Measurements from ENCODE around the gene SNX27.

SNX27 gene

GRCh38 chr1:151706464-151707415, 94.9 kb downstream of the SNX27 start:
- DNase-seq = no peak

DNA sequence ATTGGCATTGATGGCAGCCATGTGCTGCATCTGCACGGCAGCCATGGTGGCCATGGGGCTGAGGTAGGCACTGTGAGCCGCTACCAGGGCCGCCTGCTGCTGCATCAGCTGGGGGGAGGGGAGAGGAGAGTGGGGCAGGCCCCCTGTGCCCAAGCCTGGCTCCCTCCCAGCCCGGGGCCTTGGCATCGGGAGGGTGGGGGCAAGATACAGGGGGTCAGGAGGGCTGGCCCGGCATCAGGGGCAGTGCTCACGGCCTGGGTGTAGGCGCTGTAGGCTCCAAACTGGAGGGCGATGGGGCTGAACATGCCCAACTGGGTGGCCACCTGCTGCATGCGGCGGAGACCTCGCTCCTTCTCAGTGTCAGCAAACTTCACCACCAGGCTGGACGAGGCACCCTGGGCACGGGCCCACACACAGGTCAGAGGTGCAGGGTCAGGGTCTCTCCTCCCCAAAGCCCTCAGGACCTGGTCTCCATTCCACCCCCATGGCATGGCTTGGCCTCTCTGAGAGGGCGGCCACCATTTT, 95.8 kb downstream of the SNX27 start:
- no peak for DNase-seq

- DNase-seq = no peak
These were observed 97.0 kb downstream of the SNX27 start for GRCh38 chr1:151708891-151709290.

DNA sequence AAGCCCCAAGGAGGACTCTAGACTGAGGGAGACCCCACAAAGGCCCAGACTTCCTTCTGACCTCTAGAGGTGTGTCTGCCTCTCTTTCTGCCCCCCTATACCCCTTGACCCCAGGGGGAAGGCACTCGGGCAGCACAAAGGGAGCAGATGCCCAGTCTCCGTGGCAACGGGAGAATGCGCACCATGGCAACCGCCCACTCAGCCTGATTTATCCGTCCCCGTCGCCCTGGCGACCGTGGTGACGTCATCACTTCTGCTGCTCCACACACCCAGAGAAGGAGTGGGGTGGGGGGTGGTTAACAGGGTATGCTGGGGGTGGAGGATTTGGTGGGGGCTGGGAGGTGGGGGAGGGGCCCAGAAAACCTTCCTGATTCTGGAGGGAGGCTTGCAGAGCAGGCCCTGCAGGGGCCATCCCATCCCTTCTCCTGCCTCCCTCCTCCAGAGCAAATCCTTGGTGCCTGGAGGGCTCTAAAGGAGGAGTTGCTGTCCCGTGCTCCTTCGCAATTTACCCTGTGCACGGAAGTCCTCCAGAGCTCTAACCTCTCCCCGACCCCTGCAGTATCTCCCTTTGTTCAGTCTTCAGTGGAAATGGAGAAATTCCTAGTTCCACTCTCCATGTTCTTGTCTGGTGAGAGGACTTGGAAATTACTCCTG, 98.5 kb downstream of the SNX27 start:
- DNase-seq = no peak

DNA sequence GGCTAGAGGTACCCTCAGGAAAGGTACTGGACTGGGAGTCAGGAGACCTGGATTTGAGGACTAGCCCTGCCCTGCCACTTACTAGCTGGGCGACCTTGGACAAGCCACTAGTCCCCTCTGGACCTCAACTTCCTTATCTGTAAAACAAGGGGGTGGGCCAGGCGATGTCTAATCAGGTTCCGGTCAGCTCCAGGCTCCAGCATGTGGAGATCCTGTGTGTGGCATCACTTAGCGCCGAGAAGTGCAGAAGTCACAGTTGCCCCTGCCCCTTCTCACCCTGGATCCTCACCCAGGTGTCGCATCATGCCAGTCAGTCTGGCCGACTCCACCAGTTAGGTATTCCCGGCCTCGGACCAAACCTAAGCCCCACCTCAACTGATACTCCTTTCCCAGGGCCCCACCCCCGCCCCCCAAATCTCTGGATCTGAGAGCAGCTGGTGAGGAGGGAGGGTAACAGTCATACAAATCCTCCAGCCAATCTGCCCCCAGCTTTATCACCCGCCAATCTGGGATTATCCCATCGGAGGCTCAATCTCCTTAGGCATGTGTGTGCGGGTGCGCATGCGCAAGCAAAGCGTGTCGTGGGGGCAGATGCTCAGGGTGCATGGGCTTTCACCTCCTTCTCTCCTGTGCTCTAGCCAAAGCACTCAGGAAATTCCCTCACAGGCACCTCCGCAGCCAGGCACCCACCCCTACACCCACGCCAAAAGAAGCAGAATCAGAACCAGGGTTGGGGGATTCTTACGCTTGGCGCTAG, 99.4 kb downstream of the SNX27 start:
- DNase-seq = no peak

GRCh38 chr1:151711951-151712350, 100.1 kb downstream of the SNX27 start:
- DNase-seq = no peak

GRCh38 chr1:151713044-151713443, 101.2 kb downstream of the SNX27 start:
- DNase-seq = no peak

- DNase-seq = no peak
These were observed 102.0 kb downstream of the SNX27 start for GRCh38 chr1:151713874-151714273.

DNA sequence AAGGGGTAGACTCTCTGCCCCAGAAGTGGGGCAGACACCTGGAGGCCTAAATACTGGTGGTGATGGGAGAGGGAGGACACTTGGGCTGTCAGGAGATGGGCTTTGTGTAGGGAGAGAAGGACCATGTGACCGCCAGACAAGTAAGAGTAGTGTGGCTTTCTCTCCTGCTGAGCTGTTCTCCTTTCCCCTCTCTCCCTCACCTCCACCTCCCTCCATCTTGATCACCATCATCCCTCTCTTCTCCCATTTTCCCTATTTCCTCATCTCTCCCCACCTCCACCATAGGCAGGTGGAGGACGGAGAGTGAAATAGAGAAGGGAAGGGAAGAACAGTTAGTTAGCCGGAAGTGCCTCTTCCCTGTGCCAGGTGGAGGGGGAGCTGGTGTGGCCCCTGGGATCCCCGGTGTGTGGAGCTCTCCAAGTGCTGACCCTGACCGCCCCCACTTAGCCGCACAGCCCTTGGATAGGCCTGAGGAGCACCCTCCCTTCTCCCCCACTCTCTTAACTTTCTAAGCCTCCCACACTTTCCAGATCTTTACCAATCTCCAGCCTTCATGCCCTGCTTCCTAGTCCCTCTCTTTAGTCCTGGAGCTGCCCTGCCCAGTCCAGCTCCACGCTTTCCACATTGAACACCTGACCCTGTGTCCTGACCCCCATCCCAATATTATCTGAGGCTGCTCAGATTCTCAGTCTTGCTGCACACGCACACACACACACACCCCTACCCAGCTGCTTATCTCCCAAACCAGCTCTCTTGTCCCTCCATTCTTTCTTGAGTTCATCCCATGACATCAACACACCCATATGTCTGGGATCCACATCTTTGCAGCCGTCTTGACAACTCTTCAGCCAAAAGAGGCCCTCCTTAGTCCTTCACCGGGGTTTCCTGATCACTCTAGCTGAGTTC, 103.2 kb downstream of the SNX27 start:
- DNase-seq = no peak

DNA sequence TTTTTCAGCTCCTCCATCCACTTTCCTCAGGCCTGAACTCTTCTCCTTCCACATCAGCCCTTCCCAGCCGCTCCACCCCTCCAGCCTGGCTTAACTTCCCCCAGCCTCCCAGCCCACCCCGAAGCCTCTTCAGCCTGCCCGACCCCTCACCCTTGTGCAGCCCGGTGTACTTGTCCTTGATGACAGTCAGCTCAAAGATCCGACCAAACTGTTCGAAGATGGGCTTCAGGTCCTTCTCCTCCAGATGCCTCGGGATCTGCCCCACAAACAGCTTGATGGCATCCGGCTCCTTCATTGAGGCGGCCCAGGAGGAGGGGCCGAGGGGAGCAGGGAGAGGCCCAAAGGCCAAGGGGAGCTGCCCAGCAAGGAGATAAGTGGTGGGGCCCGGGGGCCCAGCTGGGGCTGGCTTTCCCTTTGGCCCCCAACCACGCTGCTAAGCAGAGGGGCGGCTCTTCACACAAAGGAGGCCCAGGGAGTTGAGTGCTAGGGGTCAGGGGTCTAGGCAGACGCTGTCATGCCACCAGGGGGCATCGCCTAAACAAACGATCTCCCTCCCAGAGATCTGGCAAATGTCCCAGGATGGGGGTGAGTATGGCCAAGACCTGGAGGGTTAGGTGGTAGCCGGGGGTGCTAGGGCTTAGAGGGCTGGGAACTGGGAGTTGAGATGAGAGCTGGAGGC, 104.0 kb downstream of the SNX27 start:
- no peak for DNase-seq

GRCh38 chr1:151716405-151716762, 104.5 kb downstream of the SNX27 start:
- no peak for DNase-seq

GRCh38 chr1:151716771-151717631, 105.2 kb downstream of the SNX27 start, which contains the start of gene CELF3:
Gene CELF3, minus strand, starts transcription at chr1:151716803. Its CDS starts 783 bp downstream, at chr1:151716020.
- DNase-seq = no peak

GRCh38 chr1:151718011-151718431, 106.2 kb downstream of the SNX27 start:
- no peak for DNase-seq

GRCh38 chr1:151718666-151719065, 106.8 kb downstream of the SNX27 start:
- DNase-seq = no peak

DNA sequence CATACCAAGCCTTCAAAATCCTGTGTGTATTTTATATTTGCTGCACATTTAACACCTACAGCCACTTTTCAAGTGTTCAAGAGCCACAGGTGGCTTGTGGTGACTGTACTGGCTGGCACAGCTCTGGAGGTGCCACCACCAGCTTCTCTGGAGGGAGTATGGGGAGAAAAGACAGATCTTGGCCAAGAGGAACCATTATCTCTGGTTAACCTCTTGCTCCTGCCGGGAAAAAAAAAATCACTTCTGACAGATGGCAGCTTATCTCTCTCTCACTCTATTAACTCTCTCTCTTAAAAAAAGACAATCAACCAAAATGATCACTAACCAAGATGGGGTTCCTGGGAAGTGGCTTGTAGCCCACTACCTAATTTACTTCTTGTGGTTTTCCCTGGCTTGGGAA, 108.3 kb downstream of the SNX27 start:
- no peak for DNase-seq

GRCh38 chr1:151720554-151720953, 108.7 kb downstream of the SNX27 start:
- DNase-seq = no peak

GRCh38 chr1:151720974-151721787, 109.3 kb downstream of the SNX27 start, which contains the start of gene RIIAD1:
Gene RIIAD1, plus strand, starts transcription at chr1:151721522. Its CDS starts 15 bp downstream, at chr1:151721537.
- DNase-seq = no peak

- no peak for DNase-seq
These were observed 110.1 kb downstream of the SNX27 start for GRCh38 chr1:151721788-151722510.
